NB4 (cell line): Measurements from ENCODE around the gene TMEM135.

Experiments used
- POLR2A ChIP-seq: IDR thresholded peaks from 2 replicates; pipeline ENCODE4 v1.6.1; 2011; ENCODE audit warnings: mild to moderate bottlenecking; ENCODE audit not compliant: insufficient read length; ENCODE audit errors: extremely low read depth
- TF ChIP-seq, protein P1 (sequence below): IDR thresholded peaks from one replicate; pipeline ENCODE4 v1.5.1; 2012; ENCODE audit warnings: low read depth, low read length

- TF ChIP-seq, protein P1, sequence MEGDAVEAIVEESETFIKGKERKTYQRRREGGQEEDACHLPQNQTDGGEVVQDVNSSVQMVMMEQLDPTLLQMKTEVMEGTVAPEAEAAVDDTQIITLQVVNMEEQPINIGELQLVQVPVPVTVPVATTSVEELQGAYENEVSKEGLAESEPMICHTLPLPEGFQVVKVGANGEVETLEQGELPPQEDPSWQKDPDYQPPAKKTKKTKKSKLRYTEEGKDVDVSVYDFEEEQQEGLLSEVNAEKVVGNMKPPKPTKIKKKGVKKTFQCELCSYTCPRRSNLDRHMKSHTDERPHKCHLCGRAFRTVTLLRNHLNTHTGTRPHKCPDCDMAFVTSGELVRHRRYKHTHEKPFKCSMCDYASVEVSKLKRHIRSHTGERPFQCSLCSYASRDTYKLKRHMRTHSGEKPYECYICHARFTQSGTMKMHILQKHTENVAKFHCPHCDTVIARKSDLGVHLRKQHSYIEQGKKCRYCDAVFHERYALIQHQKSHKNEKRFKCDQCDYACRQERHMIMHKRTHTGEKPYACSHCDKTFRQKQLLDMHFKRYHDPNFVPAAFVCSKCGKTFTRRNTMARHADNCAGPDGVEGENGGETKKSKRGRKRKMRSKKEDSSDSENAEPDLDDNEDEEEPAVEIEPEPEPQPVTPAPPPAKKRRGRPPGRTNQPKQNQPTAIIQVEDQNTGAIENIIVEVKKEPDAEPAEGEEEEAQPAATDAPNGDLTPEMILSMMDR = no peak
- no peak for TF ChIP-seq POLR2A
These were observed 317.9 kb downstream of the TMEM135 start for GRCh38 chr11:87355596-87355995.
